ENCODE data around the gene PDCD1. TPM values are rescaled to one million over a fixed set of nuclear protein-coding genes. Genes with fewer than 3 reads are reported as not detected.

PDCD1 gene
- total and polyA plus RNA-seq, 2 of the 13 experiments (the other 11 are each of a cell fraction or from before 2014, with no cell fraction given), result 0.04 TPM; not detected in 1

GRCh38 chr2:241865957-241866789, 7.5 kb upstream of the PDCD1 start:
- no peak overlapping the region for H2AFZ ChIP-seq (ENCODE audit: low read length)
- no peaks in the 10 kb centered on the region for H3K36me3 ChIP-seq (replicated peaks in 1 of 2; ENCODE audit: control insufficient read depth in 1 of 2, insufficient read depth in 2 of 2, low read length in 2 of 2)
- H3K27me3 ChIP-seq (ENCODE audit: control insufficient read depth in 1 of 2, insufficient read depth in 2 of 2, low read length in 2 of 2), result peaks cover 13 to 85% of the 10 kb centered on the region in 2 experiments; a peak in 4 of 5 replicates
- TF ChIP-seq ZFP1 (CRISPR knock-in tag; IDR thresholded peaks at IDR 0.05) (no peak), PRPF4 (IDR thresholded peaks at IDR 0.05; ENCODE audit: low read depth, low read length, poor library complexity, severe bottlenecking) (no peak), UBTF (CRISPR knock-in tag; IDR thresholded peaks at IDR 0.05) (peak; percentile 31; the same call in 1 of the 2 replicates), KLF9 (CRISPR knock-in tag; IDR thresholded peaks at IDR 0.05; ENCODE audit: low read depth) (no peak), ZNF558 (CRISPR knock-in tag; IDR thresholded peaks at IDR 0.05; ENCODE audit: borderline replicate concordance) (0 out of 2 replicates have a peak, but pooled peaks have one; percentile 33), IRF1 (CRISPR knock-in tag; IDR thresholded peaks at IDR 0.05; ENCODE audit: low read depth) (no peak), EED (CRISPR knock-in tag; IDR thresholded peaks at IDR 0.05) (peak; percentile 15; the same call in 1 of the 2 replicates), TSC22D2 (CRISPR knock-in tag; IDR thresholded peaks at IDR 0.05; ENCODE audit: borderline replicate concordance) (no peak), REST (IDR thresholded peaks at IDR 0.05; ENCODE audit: borderline replicate concordance in 1 of 2, low read depth in 1 of 2, low read length in 2 of 2) (peak; percentile 54 to 89), NFIC (IDR thresholded peaks at IDR 0.05; ENCODE audit: low read length) (no peak)

More at GRCh38 chr2:241865957-241866789, 7.5 kb upstream of the PDCD1 start:
- in situ Hi-C loops (cut with HindIII; ENCODE audit: extremely low pct_ligation_motif_present, low pct_unique_long_range_greater_than_20kb), result no loop called here
- FAIRE-seq, result no peak
- Histone ChIP-seq H3K4me1 (ENCODE audit: insufficient read depth, low read length) (no peaks in the 10 kb centered on the region), H3K79me2 (ENCODE audit: insufficient read depth, low read length) (no peaks in the 10 kb centered on the region), H3K9ac (ENCODE audit: insufficient read depth, low read depth, low read length) (no peak overlapping the region), H3K9me3 (ENCODE audit: low read length) (no peaks in the 10 kb centered on the region), H3K4me3 (replicated peaks in 1 of 3; ENCODE audit: insufficient read depth in 1 of 3, low read depth in 2 of 3, low read length in 3 of 3) (no peak overlapping the region), H3K4me2 (ENCODE audit: low read depth, low read length) (no peak overlapping the region), H3K27ac (ENCODE audit: extremely low read length, insufficient read depth, low read length) (no peak overlapping the region), H4K20me1 (ENCODE audit: insufficient read depth, low read length) (0 out of 2 replicates have a peak, but pooled peaks cover 5% of the 10 kb centered on the region)
- no TSS peak for BruUV-seq (replicated peaks)
- peak; percentile 52 for ATAC-seq
- intact Hi-C loops (cut with micrococcal nuclease; ENCODE audit: unreplicated experiment), result no loop called here
- ChIA-PET CTCF (ENCODE audit: low intra/inter-chr PET ratio, low total read pairs) (no interaction called here), POLR2A (interaction anchor here (1.1 to 1.4 kb wide), 2 partner anchors 58 to 95 kb away, joined by 3 to 4 read pairs; no protein-coding TSS in a partner anchor)
- WGBS (ENCODE audit: low lambda C conversion rate), result 11% methylated on average over 13 of the region's 31 CpGs
- DNase-seq (ENCODE audit: low spot score), result no peak
